OCI-LY1 (cell line): ENCODE data around the gene ZNF280A.

Source experiments
- H2AFZ ChIP-seq: fragments of 200-600 bp; sonication (generic), shearing (Covaris generic); 2 replicates; pipeline ENCODE4 v1.6.0; 2014; ENCODE audit warnings: antibody characterized with exemption, mild to moderate bottlenecking, low read length
- H3F3A ChIP-seq: fragments of 200-600 bp; sonication (generic), shearing (Covaris generic); 2 replicates; pipeline ENCODE4 v1.6.0; 2014; ENCODE audit warnings: mild to moderate bottlenecking, antibody characterized with exemption, low read length, moderate library complexity; ENCODE audit not compliant: insufficient read depth
- H3K27ac ChIP-seq: fragments of 200-600 bp; sonication (generic); 2 replicates; pipeline ENCODE4 v1.5.1; 2014; ENCODE audit warnings: low read length, mixed run types, mild to moderate bottlenecking, low read depth; ENCODE audit not compliant: poor library complexity, severe bottlenecking
- H3K27me3 ChIP-seq: fragments of 200-600 bp; sonication (generic); 2 replicates; pipeline ENCODE4 v1.6.0; 2014; ENCODE audit warnings: antibody characterized with exemption, mild to moderate bottlenecking, low read length, moderate library complexity; ENCODE audit not compliant: insufficient read depth
- H3K36me3 ChIP-seq: fragments of 200-600 bp; sonication (generic); 2 replicates; pipeline ENCODE4 v1.6.1; 2014; ENCODE audit warnings: mild to moderate bottlenecking, antibody characterized with exemption, low read length, moderate library complexity, mixed read lengths; ENCODE audit not compliant: insufficient read depth
- H3K4me1 ChIP-seq: fragments of 200-600 bp; sonication (generic); 2 replicates; pipeline ENCODE4 v1.5.1; 2014; ENCODE audit warnings: mild to moderate bottlenecking, low read length, moderate library complexity; ENCODE audit not compliant: insufficient read depth, severe bottlenecking
- H3K4me2 ChIP-seq: fragments of 200-600 bp; sonication (generic), shearing (Covaris generic); 2 replicates; pipeline ENCODE4 v1.6.1; 2014; ENCODE audit warnings: low read length
- H3K4me3 ChIP-seq: fragments of 200-600 bp; sonication (generic); 2 replicates; pipeline ENCODE4 v1.5.1; 2014; ENCODE audit warnings: low read length, low read depth, mild to moderate bottlenecking, mixed read lengths; ENCODE audit not compliant: poor library complexity, severe bottlenecking
- H3K79me2 ChIP-seq: fragments of 200-600 bp; shearing (Covaris generic); 2 replicates; pipeline ENCODE4 v1.6.1; 2016; ENCODE audit warnings: mixed run types, low read length, mixed read lengths; ENCODE audit not compliant: insufficient read depth
- H3K9ac ChIP-seq: fragments of 200-600 bp; sonication (generic), shearing (Covaris generic); 2 replicates; pipeline ENCODE4 v1.6.1; 2014; ENCODE audit warnings: mild to moderate bottlenecking, low read length, mixed read lengths
- H3K9me2 ChIP-seq: fragments of 200-600 bp; sonication (generic), shearing (Covaris generic); 2 replicates; pipeline ENCODE4 v1.6.1; 2014; ENCODE audit warnings: low read depth, mild to moderate bottlenecking, low read length, mixed read lengths
- H3K9me3 ChIP-seq: fragments of 200-600 bp; shearing (Covaris generic); 2 replicates; pipeline ENCODE4 v1.6.1; 2014; ENCODE audit warnings: low read length, mixed read lengths
- H4K20me1 ChIP-seq: fragments of 200-600 bp; sonication (generic), shearing (Covaris generic); 2 replicates; pipeline ENCODE4 v1.6.0; 2016; ENCODE audit warnings: mild to moderate bottlenecking, low read length; ENCODE audit not compliant: insufficient read depth
- CTCF ChIP-seq: fragments of 200-600 bp; sonication (generic), shearing (Covaris generic); IDR thresholded peaks from 2 replicates; pipeline ENCODE4 v1.5.1; 2017; ENCODE audit warnings: mild to moderate bottlenecking, antibody characterized with exemption, low read length, moderate library complexity, mixed read lengths
- EZH2 ChIP-seq: fragments of 200-600 bp; sonication (generic), shearing (Covaris generic); IDR thresholded peaks from 2 replicates; pipeline ENCODE4 v1.8.0; 2017; ENCODE audit warnings: borderline replicate concordance, mixed run types, mild to moderate bottlenecking, antibody characterized with exemption, low read length, moderate library complexity, mixed read lengths

Gene ZNF280A

GRCh38 chr22:22528780-22529179 is 8.7 kb upstream of the ZNF280A start:
- no peaks in the 10 kb centered on the region for H3K9me2 ChIP-seq
- H3K4me2 ChIP-seq, result no peak overlapping the region
- no peaks in the 10 kb centered on the region for H3F3A ChIP-seq
- no peaks in the 10 kb centered on the region for H3K79me2 ChIP-seq
- peaks cover 11% of the 10 kb centered on the region; the same call in 1 of the 2 replicates for H3K27me3 ChIP-seq
- no peaks in the 10 kb centered on the region for H4K20me1 ChIP-seq
- no peak overlapping the region for H3K9ac ChIP-seq
- TF ChIP-seq EZH2, result no peak
- no peak for TF ChIP-seq CTCF
- H3K4me1 ChIP-seq, result no peaks in the 10 kb centered on the region
- H2AFZ ChIP-seq, result no peak overlapping the region
- no peak overlapping the region for H3K27ac ChIP-seq
- no peak overlapping the region for H3K4me3 ChIP-seq
- H3K9me3 ChIP-seq, result no peaks in the 10 kb centered on the region
- H3K36me3 ChIP-seq, result no peaks in the 10 kb centered on the region; the same call in 1 of the 2 replicates

GRCh38 chr22:22527312-22527711 is 7.2 kb upstream of the ZNF280A start:
- no peaks in the 10 kb centered on the region for H3F3A ChIP-seq
- H3K27me3 ChIP-seq, result peaks cover 18% of the 10 kb centered on the region; the same call in 1 of the 2 replicates
- H3K9ac ChIP-seq, result no peak overlapping the region
- no peaks in the 10 kb centered on the region for H3K9me3 ChIP-seq
- H3K4me2 ChIP-seq, result no peak overlapping the region
- H3K4me1 ChIP-seq, result no peaks in the 10 kb centered on the region
- TF ChIP-seq CTCF (no peak), EZH2 (no peak)
- H3K79me2 ChIP-seq, result no peaks in the 10 kb centered on the region
- no peaks in the 10 kb centered on the region for H4K20me1 ChIP-seq
- H3K27ac ChIP-seq, result no peak overlapping the region
- no peak overlapping the region for H2AFZ ChIP-seq
- H3K9me2 ChIP-seq, result no peaks in the 10 kb centered on the region
- no peak overlapping the region for H3K4me3 ChIP-seq
- no peaks in the 10 kb centered on the region; the same call in 1 of the 2 replicates for H3K36me3 ChIP-seq

- Histone ChIP-seq H4K20me1 (no peaks in the 10 kb centered on the region), H3F3A (no peaks in the 10 kb centered on the region)
- TF ChIP-seq CTCF (no peak), EZH2 (no peak)
Measured at GRCh38 chr22:22526125-22526912, 6.2 kb upstream of the ZNF280A start.

More at GRCh38 chr22:22526125-22526912, 6.2 kb upstream of the ZNF280A start:
- Histone ChIP-seq H3K27ac (no peak overlapping the region), H3K4me2 (no peak overlapping the region), H3K9ac (no peak overlapping the region), H3K79me2 (no peaks in the 10 kb centered on the region), H3K9me2 (no peaks in the 10 kb centered on the region), H3K36me3 (no peaks in the 10 kb centered on the region; the same call in 1 of the 2 replicates), H3K27me3 (peaks cover 18% of the 10 kb centered on the region; the same call in 1 of the 2 replicates), H2AFZ (no peak overlapping the region), H3K4me1 (peaks cover 4% of the 10 kb centered on the region), H3K4me3 (no peak overlapping the region), H3K9me3 (no peaks in the 10 kb centered on the region)
